Erythroblast (primary cell): ENCODE measurements around the gene HSPA14.
"Not testable (repeated sequence)": the region's sequence is repeated elsewhere in the genome, so short reads cannot be mapped to it uniquely, and the experiment has no call there.

Experiments used
- GATA1 ChIP-seq: IDR thresholded peaks from 2 replicates; pipeline ENCODE4 v1.6.1; 2011; ENCODE audit warnings: low read depth, mild to moderate bottlenecking, control low read depth, low read length, moderate library complexity
- POLR2A ChIP-seq: IDR thresholded peaks from 2 replicates; pipeline ENCODE4 v1.6.1; 2011; ENCODE audit warnings: mild to moderate bottlenecking, low read length

GRCh38 chr10:14864871-14865270 is 26.8 kb downstream of the HSPA14 start:
- TF ChIP-seq GATA1, POLR2A: not testable (repeated sequence)
